A204.1 (cell line): Measurements from ENCODE around the gene CHD9.
"Not testable (repeated sequence)": the region's sequence is repeated elsewhere in the genome, so short reads cannot be mapped to it uniquely, and the experiment has no call there.

Experiments used
- FAIRE-seq: peaks from 2 replicates; lab custom pipeline; 2012; peaks lifted over from hg19 to GRCh38; lab: Jason Lieb, UNC

The CHD9 gene

DNA sequence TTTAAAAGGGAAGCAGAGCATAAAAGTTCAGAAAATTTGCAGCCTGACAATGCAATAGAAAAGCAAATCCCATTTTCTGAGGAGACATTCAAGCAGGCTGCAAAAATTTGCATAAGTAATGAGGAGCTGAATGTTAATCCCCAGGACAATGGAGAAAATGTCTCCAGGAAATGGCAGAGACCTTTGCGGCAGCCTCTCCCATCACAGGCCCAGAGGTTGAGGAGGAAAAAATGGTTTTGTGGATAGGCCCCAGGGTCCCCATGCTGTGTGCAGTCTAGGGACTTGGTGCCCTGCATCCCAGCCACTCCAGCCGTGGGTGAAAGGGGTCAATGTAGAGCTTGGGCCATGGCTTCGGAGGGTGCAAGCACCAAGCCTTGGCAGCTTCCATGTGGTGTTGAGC lies 19.5 kb downstream of the CHD9 start:
- FAIRE-seq, result not testable (repeated sequence)

DNA sequence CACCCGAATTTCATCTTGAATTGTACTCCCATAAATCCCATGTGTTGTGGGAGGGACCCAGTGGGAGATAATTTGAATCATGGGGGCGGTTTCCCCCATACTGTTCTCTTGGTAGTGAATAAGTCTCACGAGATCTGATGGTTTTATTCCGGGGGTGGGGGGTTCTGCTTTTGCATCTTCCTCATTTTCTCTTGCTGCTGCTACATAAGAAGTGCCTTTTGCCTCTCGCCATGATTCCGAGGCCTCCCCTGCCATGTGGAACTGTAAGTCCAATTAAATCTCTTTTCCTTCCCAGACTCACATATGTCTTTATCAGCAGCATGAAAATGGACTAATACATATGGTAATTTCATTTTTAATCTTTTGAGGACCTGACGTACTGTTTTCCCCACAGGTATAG lies 20.7 kb downstream of the CHD9 start:
- FAIRE-seq, result not testable (repeated sequence)

DNA sequence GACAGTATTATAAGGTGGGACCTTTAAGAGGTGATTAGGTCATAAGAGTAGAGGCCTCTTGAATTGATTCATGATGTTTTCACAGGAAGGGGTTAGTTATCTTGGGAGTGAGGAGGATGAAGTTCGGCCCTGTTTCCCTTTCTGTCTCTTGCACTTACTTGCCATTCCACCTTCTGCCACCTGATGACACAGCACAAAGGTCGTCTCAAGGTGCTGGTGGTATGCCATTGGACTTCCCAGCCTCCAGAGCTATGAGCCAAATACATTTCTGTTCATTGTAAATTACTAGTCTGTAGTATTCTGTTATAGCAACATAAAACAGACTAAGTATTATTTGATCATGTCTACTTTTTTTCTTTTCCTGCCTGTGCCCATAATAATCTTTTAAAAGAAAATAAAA lies 23.5 kb downstream of the CHD9 start:
- FAIRE-seq, result no peak

DNA sequence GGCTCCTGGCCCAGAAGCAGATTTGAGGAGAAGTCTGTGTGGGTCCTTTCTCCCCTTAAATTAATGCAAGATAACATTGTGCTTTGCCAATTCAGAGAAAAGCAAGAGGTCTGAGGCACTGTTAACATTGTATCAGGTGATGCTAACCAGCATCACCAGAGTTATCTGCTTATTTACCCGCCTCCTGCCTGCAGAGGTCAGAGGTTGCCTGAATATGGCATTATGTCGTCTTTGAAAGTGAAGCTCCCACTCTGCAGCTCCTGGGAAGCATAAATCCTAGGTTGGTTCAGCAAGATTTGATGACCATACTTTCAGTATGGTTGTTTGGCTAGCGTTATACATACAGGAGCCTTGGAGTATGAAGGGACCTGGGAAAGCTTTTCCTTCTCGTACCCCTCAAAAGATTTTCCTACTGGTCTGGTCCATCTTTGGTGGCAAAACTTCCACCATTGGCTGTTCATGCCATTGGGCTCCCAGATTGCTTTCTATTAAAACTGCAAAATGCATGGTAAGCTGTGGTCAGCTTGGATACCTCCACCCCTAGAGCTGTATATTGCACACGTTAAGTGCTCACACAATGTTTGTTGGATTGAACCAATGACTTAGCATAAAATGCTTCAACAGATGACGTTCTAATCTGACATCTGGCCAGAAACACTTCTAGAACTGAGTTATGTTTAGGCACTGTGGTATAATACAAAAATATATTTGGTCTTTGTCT lies 24.1 kb downstream of the CHD9 start:
- no peak for FAIRE-seq

DNA sequence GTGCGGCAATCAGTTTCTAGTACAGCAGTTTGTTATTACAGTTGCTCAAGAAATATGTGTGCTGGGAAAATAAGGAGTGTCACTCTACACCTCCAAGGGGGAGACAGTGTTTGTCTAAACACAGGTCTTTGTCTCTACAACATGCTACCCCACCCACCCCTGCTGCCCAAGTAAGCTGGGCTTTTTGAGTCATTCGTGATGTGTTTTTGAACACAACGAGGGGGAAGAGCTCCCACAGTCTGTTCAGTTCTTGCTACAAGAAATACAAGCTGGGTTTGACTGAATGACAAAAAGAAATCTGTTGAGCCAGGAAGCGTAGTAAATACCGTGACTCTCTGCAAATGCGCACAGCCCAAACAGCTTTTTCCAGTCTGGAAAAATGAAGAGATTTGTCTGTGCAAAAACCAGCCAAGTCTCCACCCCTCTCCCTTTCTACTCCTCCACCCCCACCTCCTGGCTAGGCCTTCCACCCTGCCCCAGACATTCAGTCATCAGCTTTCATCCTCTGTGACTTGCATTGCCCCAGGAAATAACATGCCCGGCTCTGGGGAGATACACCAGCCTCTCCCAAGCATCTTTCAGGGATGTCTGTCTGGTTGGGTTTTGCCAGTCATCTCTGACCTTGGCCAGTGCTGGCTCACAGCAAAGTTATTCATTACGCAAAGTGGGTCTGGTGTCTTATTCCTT lies 25.7 kb downstream of the CHD9 start:
- FAIRE-seq, result no peak

DNA sequence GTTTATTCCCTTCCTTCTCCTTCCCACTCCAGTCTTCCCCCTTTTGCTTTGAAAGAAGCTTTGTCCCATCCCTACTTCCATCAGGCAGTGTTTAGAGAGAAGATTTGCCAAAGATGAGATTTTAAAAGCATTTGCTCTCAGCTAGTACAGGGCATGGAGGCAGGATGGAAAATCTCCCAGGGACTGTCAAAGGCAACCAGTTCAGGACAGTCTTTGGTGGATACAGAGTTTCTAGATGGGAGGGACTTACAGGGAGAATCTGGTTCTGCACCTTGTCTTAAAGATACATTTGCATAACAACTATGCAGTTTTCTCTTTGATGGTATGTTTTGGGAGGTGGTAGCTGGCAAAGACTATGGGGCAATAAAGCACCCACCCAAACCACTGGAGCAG lies 26.2 kb downstream of the CHD9 start:
- no peak for FAIRE-seq

DNA sequence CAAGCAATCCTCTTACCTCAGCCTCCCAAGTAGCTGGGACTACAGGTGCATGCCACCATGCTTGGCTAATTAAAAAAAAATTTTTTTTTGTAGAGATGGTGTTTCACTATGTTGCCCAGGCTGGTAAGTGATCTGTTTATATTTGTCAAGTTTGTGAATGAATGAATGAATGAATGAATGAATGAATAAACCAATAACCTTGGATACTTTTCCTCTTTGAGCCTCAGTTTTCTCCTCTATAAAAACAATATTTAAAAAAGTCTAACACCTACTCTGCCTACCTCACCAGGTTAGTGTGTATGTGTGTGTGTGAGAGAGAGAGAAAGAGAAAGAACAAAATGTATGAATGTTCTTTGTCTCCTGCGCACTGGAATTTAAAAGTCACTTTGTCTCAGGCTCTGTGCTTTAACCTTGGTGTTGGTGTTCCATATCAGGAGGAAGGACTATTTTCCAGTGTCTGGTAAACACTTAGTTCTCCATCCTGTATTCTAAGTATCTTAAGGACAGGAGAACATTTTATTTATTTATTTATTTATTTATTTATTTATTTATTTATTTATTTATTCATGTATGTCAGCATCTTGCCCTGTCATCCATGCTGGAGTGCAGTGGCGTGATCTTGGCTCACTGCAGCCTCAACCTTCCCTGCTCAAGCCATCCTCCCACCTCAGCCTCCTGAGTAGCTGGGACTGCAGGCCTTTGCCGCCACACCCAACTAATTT lies 27.1 kb downstream of the CHD9 start:
- no peak for FAIRE-seq

DNA sequence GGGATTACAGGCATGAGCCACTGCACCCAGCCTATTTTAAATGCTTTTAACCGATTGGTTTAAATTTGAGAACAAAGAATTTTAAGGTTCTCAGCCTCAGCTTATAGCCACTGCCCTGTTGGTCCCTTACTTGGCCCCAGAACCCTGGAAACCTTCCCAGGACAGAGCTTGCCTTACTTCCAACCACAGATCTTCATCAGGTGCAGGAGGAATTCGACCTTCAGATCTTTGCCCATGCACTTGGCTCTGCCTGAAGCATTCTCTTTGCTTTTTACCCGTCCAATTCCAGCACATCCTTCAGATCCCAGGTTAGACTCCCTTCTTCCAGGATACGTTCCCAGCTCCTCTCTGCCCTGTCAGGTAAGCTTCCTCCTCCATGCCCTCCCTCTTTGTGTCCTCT lies 27.7 kb downstream of the CHD9 start:
- no peak for FAIRE-seq

DNA sequence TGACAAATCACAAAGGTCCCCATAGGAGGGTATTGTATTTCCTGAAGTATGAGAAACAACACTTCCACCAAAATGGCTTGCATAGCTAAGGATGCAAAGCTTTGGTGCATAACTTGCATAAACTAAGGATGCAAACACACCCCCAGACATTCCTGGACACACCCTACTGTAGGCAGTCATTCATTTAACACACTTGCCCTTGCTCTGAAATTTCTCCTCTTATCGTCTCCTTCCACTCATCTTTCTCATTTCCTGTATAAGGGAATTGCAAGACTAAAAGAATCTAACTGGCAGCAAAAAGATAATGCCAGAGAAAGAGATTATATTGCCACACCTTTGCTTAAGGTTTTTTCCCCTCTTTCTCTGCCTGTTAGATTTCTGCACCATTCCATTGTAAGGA lies 28.3 kb downstream of the CHD9 start:
- no peak for FAIRE-seq

DNA sequence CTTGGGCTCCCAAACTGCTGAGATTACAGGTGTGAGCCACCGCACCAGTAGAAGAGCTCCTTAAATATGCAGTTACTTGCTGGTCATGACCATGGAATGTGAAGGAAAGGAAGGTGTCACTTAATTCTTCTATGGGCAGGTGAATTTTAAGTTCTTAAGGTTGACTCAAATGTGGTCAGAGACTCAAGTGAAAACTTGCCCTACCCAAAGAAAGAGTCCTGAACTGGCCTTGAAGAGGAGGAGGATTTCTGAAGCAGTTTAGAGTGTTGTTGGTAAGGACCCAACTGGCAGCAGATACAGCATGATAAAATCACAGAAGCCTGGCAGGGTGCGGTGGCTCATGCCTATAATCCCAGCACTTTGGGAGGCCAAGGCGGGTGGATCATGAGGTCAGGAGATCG lies 29.4 kb downstream of the CHD9 start:
- no peak for FAIRE-seq

DNA sequence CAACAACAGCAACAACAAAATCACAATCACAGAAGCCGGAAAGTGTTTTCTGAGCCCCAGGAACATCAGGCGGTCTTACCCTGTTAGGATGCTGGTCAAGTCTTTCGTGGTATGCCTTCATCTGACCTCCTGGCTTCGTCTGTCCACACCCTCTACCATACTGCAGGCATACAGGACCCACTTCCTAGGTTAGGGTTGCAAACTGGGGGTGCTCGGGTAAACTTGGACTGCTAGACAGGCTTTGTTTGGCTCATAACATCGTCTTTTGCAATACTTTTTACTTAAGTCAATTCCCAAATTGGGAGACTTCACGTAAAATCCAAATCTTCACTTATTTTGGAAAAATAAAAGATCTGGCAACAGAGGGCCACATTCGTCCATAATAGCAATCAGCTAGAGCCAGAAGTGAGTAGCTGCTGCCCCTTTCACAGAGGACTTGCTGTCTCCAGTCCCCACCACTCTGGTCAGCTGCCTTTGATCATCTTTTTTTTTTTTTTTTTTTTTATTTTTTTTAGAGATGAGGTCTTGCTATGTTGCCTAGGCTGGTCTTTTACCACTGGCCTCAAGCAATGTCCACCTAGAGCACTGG lies 30.0 kb downstream of the CHD9 start:
- no peak for FAIRE-seq

DNA sequence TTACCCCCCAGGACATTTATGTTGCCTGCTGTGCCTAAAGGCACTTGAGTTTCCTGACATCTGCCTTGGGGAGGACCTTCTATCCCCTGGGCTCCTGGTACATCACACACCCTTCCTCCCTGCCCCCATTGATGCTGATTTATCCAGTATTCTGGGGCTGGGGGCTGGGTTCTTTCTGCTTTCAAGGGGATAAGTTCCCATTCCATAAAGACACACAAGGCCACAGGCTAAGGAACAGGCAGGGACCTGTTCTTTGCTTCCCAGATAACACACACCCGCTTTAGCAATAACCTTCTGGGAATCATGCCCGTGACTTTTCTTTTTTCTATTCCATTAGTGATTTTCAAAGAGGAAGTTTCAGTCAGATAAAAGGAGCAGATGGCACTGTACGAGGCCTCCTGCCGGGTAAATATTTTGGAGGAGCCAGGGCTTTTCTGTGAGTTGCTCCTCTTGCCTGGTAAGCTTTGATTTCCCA lies 30.6 kb downstream of the CHD9 start:
- FAIRE-seq, result no peak

DNA sequence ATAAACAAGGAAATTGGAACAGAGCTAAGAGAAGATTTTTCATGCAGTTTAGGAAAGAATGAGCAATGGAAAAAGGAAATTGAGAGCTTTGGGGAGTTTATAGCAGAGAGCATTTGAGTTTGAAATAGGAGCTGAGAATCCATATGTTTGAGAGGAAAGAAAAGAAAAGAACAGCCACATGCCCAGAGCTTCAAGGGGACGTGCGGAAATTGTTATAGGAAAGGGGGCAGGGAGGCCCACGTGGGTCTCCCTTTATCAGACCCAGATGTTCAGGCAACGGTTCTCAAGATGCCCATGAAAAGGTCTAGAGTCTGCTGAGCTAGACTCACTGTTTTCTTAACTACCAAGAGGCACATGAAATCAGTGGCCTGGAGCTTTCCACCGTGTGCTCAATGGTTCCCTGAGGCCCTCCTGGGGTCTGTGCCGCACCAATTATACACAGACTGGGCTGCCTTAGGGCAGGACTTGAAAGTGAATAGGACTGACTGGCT lies 31.2 kb downstream of the CHD9 start:
- no peak for FAIRE-seq

DNA sequence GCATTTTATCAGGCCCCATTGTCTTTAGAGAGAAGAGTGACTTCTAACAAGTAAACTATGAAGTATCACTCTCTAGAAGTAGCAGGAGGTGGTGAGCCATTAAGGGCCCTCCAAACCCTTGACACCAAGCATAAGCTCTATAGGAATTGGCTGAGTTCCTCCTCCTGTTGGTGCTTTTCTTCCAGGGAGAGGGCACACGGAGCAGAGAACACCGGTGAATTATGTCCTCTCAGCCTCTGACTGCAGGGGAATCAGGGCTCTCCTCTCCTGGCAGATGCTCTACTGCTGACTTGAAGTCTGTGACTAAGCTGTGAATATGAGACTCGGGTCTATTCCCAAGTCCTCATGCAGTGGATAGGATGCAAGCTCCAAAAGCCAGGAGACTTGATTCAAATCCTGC lies 32.3 kb downstream of the CHD9 start:
- no peak for FAIRE-seq

DNA sequence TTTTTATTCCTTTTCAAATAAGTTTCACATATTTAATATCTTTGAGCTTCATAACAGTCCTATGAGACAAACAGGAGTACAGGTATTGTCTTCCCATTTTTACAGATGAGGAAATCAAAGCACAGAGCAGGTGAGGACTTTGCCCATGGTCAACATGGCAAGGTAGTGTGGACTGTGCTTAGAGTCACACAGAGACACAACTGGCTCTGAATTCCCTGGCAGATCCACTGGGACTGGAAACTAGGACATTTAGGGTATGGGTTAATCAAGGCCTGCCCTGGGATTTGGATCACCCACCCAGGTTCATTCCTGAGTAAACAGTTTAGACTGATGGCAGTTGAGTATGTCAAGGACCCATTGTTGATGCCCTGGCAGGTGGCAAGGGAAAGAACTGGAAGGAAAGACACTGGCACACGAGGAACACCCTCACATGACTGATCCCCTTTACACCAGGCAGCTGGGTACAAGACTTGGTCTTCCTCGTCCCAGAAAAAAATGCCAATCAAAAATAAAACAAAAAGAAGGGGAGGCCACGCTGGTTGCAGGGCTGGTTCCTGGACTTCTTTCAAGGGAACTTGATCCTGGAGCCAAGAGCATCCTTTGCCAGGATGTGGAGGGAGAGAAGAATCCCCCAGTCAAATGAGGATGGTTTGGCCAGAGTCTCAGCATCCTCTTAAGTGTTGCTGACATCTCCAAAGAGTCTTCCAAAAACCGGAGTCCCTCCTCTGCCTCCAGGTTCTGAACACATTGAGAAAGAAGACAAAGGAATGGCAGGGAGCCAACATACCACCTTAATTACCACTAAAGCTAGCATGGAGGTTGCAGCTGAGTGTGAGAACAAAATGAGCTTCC lies 34.9 kb downstream of the CHD9 start:
- no peak for FAIRE-seq

DNA sequence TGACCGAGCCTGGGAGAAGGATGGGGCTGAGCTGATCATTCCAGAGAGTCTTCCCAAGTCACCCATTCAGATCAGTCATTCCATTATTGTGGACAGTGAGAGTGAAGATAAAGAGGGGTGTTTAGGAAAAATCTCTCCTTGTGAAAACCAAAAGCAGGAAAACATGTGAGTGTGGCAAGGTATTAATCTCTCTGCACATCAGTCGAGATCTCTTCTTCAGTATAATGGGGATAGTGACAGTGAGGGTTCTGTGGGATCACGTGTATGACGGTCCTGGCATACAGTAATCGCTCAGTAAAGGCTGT lies 35.4 kb downstream of the CHD9 start:
- FAIRE-seq, result no peak

DNA sequence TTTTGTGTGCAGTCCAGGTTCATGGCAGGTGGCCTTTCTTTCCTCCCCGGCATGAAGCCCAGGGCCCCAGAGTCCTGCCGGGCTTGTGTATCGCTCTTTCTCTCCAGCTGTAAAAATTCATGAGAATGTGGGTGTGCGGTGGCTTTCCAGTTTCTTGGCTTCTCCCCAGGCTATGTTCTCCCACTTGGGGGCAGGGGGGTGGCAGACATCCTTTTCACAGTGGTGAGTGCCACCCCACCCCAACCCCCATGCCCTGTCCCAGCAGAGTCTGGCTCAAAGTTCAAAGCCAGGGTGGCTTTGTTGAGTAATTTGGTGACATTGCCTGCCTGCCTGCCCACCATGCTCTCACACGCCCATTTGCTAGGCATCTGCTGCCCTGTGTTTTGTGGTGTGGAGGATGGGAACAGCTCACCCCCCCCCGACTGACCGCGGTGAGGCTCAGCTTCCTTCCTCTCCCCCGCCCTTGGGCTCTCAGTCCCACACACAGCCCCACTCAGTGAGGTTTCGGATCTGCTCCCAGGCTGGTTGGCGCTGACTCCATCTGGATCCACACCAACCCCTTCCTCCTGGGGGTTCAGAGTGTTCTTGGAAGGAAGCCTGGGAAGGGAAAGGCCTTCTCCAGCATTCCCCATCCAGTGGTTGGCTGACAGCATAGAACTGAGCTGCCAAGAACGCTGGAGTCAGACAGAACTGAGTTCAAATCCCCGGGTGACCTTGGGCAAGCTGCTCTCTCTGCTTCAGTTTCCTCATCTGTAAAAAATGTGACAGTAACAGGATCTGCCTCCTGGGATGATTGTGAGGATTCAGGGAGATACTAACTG lies 36.0 kb downstream of the CHD9 start:
- no peak for FAIRE-seq

DNA sequence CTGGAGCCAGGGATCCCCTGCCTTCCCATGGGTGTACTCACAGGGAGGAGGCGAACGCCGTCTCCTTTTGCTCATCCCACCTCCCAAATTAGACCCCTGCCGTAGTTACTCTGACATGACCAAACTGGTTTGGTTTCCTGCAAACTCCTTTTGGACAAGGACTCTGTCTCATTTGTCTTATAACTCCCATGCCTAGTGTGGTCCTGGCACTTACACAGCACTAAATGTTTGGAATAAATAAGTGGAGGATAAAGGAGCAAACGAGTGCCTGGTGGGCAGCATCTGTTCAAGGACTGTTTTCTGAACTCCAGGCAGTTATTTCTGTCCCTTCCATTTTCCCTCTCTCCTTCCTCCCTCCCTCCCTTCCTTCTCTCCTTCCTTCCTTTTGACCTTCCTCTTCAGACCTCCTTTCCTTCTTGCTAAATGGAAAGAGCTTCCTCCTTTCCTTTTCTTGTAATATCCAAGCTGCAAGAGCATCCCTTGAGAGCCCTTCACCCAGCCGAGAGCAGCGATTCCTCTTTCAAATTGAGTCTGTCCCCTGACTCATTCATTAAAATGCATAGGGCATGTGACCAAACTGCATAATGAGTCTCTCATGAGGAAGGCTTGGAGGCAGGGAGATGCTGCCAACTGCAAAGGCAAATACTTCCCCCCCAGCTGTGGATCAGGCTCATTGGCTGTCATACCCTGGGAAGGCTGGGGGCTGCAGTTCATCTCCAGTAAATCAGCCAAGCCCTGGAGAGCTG lies 36.8 kb downstream of the CHD9 start:
- no peak for FAIRE-seq

DNA sequence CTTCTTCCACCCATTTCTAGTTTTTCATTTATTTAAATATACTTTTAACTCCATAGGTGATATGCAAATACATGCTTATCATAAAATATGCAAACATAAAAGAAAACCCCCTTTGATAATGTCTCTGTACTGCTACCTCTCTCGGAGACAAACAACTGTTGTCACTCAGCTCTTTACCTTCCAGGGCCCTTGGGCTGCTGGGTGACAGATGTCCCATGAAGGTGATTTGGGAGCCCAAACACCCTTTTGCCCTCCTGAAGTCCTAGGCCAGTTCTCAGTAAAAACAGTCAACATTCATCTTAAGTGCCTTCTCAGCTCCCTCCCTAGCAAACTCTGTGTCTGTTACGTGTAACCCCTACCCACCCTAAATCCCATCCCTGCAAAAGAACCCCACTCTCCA lies 37.5 kb downstream of the CHD9 start:
- no peak for FAIRE-seq

DNA sequence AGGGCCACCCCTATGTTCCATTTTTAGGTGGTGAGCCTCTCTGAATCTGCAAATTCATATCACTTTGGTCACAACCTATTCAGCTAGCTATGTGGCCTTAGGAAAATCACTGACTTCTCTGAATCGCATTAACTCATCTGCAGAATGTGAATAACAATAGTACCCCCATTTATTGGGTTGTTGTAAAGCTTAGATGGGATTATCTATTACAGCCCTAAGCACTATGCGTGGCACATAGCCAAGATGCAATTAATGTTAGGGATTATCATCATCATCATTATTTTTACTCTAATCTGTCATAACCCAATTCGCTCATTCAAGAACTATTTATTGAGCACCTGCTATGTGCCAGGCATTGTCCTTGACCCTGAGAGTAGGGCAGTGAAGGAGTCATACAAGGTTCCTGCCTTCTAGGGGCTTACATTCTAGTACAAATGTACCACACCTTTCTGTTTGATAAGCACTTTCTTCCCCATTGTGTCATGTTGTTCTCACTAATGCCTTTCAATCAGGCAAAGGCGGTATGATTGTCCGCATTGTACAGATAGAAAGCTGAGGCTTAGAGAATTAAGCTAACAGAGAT lies 38.5 kb downstream of the CHD9 start:
- no peak for FAIRE-seq
